ENCODE data around the gene EBI3. TPM values are rescaled to one million over a fixed set of nuclear protein-coding genes. Genes with fewer than 3 reads are reported as not detected.

EBI3 gene
- total and polyA plus RNA-seq, 2 of the 13 experiments (the other 11 are each of a cell fraction or from before 2014, with no cell fraction given): 3.4 TPM; not detected in 1

GRCh38 chr19:4182084-4182810 is 47.1 kb upstream of the EBI3 start, which contains the start of the genes ANKRD24 and SIRT6 (continued):
- TF ChIP-seq, protein P1, sequence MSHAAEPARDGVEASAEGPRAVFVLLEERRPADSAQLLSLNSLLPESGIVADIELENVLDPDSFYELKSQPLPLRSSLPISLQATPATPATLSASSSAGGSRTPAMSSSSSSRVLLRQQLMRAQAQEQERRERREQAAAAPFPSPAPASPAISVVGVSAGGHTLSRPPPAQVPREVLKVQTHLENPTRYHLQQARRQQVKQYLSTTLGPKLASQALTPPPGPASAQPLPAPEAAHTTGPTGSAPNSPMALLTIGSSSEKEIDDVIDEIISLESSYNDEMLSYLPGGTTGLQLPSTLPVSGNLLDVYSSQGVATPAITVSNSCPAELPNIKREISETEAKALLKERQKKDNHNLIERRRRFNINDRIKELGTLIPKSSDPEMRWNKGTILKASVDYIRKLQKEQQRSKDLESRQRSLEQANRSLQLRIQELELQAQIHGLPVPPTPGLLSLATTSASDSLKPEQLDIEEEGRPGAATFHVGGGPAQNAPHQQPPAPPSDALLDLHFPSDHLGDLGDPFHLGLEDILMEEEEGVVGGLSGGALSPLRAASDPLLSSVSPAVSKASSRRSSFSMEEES (CRISPR knock-in tag; IDR thresholded peaks at IDR 0.05): peak; percentile 39; the same call in 1 of the 2 replicates
- no peak for TF ChIP-seq ZNF44 (CRISPR knock-in tag; IDR thresholded peaks at IDR 0.05)
- no peak for TF ChIP-seq NAIF1 (CRISPR knock-in tag; IDR thresholded peaks at IDR 0.05; ENCODE audit: borderline replicate concordance)
- no peak for TF ChIP-seq TBX3 (IDR thresholded peaks at IDR 0.05; ENCODE audit: borderline replicate concordance)
- no peak for TF ChIP-seq CHD2 (IDR thresholded peaks at IDR 0.05; ENCODE audit: low read depth, low read length)
- TF ChIP-seq ZBTB8A (CRISPR knock-in tag; IDR thresholded peaks at IDR 0.05; ENCODE audit: borderline replicate concordance, low read depth): no peak
- TF ChIP-seq DZIP1 (CRISPR knock-in tag; IDR thresholded peaks at IDR 0.05): no peak
- TF ChIP-seq SRF (IDR thresholded peaks at IDR 0.05; ENCODE audit: low read depth, low read length): no peak
- peak; percentile 64 for TF ChIP-seq NCOA2 (CRISPR knock-in tag; IDR thresholded peaks at IDR 0.05)
- TF ChIP-seq EEA1 (CRISPR knock-in tag; IDR thresholded peaks at IDR 0.05; ENCODE audit: borderline replicate concordance): no peak; the same call in 1 of the 2 replicates
- 0 out of 2 replicates have a peak, but pooled peaks have one; percentile 79 for TF ChIP-seq ZNF33B (CRISPR knock-in tag; IDR thresholded peaks at IDR 0.05)
- no peak for TF ChIP-seq MTF1 (CRISPR knock-in tag; IDR thresholded peaks at IDR 0.05)
- TF ChIP-seq POLR2G (IDR thresholded peaks at IDR 0.05; ENCODE audit: low read depth, low read length): peak; percentile 82
- TF ChIP-seq SMARCC2 (IDR thresholded peaks at IDR 0.05): no peak
- TF ChIP-seq GPN1 (CRISPR knock-in tag; IDR thresholded peaks at IDR 0.05; ENCODE audit: borderline replicate concordance): peak; percentile 50; the same call in 1 of the 2 replicates
- 0 out of 2 replicates have a peak, but pooled peaks have one; percentile 52 for TF ChIP-seq TFDP2 (CRISPR knock-in tag; IDR thresholded peaks at IDR 0.05)
- no peak for TF ChIP-seq EHMT2 (IDR thresholded peaks at IDR 0.05; ENCODE audit: borderline replicate concordance, low read depth, low read length)
- no peak for TF ChIP-seq ZNF850 (CRISPR knock-in tag; conservative IDR thresholded peaks at IDR 0.05)
- TF ChIP-seq, protein P2, sequence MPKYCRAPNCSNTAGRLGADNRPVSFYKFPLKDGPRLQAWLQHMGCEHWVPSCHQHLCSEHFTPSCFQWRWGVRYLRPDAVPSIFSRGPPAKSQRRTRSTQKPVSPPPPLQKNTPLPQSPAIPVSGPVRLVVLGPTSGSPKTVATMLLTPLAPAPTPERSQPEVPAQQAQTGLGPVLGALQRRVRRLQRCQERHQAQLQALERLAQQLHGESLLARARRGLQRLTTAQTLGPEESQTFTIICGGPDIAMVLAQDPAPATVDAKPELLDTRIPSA (CRISPR knock-in tag; IDR thresholded peaks at IDR 0.05; ENCODE audit: borderline replicate concordance): no peak
- TF ChIP-seq ZBTB7A (CRISPR knock-in tag; IDR thresholded peaks at IDR 0.05): no peak
- TF ChIP-seq, protein P3, sequence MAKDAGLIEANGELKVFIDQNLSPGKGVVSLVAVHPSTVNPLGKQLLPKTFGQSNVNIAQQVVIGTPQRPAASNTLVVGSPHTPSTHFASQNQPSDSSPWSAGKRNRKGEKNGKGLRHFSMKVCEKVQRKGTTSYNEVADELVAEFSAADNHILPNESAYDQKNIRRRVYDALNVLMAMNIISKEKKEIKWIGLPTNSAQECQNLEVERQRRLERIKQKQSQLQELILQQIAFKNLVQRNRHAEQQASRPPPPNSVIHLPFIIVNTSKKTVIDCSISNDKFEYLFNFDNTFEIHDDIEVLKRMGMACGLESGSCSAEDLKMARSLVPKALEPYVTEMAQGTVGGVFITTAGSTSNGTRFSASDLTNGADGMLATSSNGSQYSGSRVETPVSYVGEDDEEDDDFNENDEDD (CRISPR knock-in tag; IDR thresholded peaks at IDR 0.05; ENCODE audit: borderline replicate concordance): peak; percentile 74; the same call in 1 of the 2 replicates
- TF ChIP-seq ZBTB3 (CRISPR knock-in tag; IDR thresholded peaks at IDR 0.05; ENCODE audit: borderline replicate concordance, low read depth): no peak
